GM18907 (cell line): ENCODE data around the gene MAEA.

Experiments used
- ATAC-seq: cut with Tn5 transposase; IDR thresholded peaks from one replicate; pipeline ENCODE4 v1.9.1; 2021; ENCODE audit warnings: mild to moderate bottlenecking, moderate library complexity; ENCODE audit not compliant: unreplicated experiment

Gene MAEA

DNA sequence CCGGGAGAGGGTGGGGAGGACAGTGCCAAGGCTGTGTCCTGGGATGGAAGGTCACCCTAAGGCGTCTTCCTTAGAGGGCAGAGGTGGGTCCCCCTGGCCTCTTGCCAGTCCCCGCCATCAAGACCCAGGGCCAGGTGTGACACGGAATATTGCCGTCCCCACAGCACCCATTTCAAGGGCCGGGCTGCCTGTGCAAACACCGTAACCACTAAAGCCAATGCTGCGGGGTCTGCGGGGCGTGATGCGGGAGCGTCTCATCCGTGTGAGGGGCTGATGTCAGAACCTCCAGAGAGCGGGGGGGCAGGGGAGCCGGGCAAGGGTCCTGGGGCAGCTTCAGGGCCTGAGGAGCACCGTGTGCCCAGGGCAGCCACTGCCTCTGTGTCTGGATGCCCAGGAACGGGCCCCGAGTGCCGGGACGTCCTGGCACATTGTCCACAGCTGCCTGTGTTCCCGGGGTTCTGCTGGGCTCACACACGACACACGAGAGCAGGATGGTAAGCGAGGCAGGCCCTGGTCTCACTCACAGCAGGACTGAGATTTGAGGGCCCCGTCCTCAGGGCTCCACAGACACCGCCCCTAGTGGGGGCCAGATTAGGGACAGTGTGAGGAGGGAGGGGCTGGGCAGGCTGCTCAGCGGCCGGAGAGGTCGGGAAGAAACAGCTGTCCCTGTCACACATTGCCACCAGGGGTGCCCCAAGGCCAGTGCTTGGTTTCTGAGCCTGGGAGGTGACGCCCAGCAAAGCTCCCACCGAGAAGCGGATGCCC is 87.3 kb downstream of the MAEA start:
- no peak for ATAC-seq

DNA sequence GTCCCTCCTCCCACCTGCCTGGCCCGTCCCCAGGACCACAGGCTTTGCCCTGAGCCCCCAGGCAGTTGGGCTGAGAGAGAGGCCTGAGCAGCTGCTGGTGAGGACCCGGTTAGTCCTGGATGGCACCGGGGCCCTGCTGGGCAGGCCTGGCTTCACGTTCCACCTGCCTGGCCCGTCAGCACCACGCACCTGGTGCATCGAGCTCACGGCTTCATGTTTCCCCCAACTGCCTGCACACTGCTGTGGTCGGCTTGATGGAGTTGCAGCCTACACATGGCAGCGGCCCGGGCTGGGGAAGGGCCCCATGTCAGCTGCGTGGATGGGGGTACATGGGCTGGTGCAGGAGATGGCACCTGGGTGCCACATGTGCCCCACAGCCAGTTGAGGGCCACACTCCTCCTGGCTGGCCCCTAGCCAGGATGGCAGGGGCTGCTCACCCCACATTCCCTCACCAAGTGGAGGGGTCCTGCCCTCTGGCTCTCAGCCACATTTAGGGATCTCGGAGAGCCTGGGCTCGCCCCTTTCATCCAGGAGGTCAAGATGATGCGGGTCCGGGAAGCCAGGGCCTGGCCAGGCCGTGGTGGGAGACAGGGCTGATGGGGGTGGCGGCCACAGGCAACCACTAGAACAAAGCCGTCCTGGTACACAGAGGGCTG is 88.0 kb downstream of the MAEA start:
- no peak for ATAC-seq

DNA sequence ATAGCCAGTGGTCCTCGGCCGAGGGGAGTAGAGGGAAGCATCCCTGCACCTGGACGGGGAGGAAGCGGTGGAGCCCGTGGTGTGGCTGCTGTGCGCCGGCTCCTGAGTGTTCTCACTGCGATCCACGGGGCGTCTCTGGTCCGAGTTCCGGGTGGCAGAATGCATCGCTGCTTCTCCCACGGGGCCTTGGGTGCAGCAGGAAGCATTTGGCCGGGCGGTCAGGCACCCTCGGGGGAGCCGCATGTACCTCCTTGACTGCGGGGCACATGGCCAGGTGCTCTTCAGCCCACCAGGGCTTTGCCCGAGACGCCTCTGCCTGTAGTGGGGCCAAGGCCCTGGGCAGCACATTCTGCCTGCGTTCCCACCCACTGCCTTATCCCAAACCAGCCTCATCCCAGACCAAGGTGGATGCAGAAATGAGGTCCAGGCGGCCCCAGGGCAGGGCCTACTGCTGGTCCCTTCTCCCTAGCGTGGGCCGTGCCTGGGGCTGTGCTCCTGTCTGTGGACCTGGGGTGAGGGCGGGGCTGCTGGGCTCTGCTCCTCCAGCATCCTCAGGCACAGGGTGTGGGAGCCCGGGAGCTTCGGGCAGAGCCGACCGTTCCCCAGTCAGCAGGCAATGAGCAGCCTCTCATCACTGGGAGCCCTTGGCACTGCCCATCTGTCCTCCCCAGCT is 89.0 kb downstream of the MAEA start:
- ATAC-seq = no peak

DNA sequence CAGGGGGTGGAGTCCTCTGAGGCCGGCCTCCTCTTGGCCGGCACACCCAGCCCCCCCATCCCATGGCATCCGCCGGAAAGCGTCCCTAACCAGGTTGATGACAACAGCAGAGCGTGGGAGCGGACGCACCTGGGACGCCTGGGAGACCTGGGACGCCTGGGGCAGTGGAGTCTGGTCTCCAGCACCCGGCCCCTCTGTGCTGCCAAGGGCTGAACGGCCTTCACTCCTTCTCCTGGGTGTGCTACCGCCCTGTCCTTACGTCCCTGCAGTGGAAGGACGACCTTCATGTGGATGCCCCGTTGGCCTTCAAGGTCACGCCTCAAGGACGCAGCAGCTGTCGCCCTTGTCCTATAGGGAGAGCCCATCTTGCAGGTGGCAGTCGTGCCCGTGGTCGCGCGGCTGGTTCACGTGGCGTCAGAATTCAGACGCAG is 89.7 kb downstream of the MAEA start:
- ATAC-seq = no peak

DNA sequence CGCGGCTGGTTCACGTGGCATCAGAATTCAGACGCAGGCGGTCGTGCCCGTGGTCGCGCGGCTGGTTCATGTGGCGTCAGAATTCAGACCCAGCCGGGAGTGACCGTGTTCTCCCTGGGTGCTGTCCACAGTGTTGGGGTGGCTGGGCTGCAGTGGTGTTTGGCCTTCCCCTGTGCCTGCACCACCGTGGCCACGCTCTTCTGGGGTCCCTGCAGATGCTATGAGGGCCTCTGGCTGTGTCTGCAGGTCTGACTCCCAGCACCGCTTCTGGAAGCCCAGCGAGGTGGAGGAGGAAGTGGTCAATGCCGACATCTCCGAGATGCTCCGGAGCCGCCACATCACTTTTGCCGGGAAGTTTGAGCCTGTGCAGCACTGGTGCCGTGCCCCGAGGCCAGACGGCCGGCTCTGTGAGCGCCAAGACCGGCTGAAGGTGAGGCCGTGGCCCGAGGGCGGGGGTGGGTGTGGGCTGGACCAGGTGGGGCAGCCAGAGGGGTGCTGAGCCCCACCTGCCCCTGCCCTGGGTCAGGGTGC is 90.2 kb downstream of the MAEA start:
- no peak for ATAC-seq

DNA sequence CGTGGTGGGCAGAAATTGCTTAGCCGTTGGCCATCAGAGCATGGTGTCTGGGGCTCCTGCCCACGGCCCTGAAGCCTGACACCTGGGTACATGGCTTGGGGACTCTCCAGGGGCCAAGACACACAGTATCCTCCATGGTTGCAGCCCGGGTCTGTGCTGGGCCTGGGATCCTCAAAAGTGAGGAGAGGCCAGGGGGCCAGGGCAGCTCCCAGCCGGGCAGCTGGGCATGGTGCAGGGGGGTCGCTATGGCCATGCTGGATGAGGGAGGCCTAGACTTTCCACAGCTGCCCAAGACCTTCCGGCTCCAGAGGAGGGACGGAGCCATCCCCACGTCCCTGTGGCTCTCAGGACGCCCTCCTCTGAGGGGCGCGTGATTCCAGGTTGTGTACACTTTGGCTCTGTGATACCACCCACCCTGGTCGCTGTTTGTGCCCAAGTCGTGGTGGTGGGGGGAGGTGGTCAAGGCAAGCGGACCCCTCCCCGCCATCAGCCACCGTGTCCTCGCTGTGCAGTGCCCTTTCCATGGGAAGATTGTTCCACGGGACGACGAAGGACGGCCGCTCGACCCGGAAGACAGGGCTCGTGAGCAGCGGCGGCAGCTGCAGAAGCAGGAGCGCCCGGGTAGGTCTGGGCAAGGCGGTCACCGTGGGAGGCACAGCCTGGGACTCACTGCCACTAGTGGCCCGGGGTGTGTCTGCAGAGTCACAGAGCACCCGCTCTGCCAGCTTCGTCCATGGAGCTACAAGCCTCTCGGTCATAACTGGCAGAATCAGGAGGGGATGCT is 90.9 kb downstream of the MAEA start:
- no peak for ATAC-seq

DNA sequence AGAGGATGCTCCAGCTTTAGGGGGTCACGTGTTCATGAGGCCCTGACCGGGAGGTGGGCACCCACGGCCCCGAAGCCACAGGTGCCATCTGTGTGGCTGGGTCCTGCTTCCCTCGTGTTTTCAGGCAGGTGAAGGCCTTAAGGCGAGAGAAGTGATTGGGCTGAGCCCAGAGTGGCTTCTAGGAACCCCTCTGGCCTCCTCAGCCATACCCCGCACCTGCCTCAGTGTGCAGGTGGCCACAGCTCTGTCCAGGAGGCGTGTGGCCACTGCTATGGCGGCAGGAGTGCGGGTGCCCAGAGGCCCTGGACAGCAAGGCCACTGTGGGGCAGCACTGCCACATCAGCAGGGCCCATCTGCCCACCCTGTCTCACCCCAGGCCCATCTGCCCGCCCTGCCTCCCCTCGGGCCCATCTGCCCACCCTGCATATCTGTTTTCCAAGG is 91.5 kb downstream of the MAEA start:
- ATAC-seq = no peak

DNA sequence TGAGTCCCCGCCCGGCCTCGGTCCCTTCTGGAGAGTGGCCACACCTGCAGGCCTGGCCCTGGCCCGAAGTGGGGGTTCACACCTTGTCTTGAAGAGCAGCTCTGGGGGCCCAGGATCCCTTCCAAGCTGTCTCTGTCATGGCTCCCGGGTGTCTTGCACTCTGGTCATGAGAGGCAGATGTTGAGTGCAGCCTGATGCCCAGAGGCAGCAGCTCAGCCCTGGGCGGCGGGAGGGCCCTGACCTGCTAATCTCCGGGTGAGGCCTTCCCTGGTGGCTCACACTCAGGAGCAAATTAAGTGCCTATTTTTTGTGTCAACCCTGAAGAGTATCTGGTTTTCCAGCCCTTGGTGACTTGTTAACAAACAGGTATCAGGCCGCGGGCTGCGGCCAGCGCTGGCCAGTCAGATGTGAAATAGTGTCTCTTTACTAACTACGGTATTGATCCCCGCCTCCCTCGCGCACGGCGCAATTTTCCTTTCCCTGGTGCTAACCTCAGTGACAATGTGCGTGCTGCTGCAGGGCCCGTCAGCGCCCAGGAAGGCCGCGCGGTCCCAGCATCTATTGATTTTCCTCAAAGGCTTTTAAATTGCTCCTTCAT is 92.4 kb downstream of the MAEA start:
- ATAC-seq = no peak

DNA sequence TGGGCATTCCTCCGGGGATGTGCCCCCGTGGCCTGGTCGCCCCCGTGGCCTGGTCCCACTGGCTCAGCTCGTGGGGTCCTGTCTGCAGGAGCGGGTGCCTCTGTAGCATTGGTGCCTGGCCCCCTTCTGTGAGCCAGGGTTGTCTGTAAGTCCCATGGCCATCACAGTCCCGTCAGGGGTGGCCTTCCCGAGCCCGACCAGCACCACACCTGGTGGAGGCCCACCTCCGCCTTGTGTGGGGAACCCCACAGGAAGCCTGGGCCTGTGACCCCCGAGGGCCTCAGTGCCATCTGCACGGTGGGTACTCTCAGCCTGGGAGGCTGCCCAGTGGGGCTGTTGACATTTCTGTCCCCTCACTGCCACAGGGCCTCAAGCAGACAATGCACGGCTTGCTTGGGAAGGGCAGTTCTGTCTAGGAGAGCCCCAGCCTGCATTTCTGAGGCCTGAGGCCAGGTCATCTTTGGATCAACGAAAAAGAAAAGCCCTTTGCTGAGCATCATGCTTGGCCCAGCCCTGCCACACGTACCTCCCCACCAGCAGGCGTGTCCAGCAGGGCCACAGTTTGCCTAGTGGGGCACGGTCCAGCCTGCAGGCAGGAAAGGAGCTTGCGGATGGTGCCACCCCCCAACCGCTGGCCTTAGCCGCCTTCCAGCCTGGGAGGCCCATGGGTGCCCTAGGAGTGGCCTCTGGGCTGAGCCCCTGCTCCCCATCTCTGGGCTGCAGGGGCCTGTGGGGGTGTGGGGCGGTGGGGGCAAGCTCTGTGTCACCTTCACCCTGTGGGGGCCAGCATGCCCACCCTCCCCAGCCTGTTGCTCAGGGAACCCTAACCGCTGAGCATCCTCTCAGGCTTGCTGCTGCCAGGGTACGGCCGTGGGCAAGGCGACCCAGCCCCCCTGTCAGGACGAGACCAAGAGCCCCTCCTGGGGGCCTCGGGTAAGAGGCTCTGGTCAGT is 93.4 kb downstream of the MAEA start:
- no peak for ATAC-seq

DNA sequence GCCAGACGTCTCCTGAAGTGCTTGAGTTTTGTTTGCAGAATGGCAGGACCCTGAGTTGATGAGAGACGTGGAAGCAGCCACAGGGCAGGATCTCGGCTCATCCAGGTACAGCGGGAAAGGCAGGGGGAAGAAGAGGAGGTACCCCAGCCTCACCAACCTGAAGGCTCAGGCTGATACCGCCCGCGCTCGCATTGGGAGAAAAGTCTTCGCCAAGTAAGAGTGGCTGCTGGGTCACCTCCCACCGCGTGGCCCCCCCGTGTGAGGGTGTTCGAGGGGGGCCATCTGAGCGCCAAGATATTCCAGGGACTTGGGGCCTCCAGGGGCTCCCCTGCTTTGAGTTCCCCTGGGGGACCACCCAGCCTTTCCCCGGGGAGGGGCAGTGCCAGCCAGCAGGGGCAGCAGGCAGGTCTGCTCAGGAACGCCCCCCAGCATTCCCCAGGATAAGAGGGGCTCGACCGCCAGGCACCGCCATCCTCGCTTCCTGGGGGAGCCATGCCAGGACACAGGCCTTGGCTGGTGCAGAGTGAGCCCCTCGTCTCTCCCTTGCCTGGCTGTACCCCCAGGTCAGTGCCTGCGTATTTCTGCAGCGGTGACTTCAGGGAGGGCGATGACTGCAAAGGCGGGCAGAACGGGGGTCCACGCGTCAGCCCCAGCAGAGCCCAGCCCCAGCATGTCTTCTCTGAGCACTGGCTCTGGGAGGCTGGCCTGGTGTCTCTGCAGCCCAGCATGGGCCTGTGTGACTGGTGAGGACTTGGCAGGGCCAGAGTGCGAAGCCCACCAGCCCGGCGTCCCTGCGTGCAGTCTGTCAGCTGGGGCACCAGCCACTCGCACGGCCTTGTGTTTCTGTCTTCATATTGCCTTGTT is 94.3 kb downstream of the MAEA start:
- ATAC-seq = no peak

DNA sequence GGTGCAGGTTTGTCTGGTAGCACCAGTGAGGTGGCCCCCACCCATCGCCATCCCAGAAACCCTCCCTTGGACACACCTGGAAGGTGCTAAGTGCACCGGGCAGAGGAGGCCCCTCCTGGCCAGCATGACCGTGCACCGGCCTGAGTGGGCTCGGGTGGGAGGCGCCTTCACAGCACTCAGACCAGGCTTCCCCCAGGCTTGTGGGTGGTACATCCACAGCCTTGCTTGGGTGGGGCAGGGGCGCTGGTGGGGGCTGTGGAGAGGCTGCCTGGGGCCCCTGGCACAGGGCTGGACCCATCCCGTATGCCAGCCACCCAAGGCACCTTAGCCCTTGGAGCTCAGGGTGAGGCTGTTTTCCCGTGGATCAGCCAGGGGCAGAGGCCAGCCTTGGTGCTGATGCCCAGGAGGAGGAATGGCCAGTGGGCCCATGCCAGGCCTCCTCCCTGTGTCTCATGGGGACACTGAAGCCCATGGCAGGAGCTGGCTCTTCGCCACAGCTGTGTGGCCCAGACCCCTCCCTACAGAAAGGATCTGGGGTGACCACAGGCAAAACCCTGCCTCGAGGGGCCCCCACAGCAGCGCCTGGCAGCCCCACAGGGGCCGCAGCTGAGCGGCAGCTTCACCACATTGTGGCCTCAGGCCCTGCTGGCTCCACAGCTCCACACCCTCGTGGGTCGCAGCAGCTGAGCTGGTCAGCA is 95.1 kb downstream of the MAEA start:
- ATAC-seq = no peak

DNA sequence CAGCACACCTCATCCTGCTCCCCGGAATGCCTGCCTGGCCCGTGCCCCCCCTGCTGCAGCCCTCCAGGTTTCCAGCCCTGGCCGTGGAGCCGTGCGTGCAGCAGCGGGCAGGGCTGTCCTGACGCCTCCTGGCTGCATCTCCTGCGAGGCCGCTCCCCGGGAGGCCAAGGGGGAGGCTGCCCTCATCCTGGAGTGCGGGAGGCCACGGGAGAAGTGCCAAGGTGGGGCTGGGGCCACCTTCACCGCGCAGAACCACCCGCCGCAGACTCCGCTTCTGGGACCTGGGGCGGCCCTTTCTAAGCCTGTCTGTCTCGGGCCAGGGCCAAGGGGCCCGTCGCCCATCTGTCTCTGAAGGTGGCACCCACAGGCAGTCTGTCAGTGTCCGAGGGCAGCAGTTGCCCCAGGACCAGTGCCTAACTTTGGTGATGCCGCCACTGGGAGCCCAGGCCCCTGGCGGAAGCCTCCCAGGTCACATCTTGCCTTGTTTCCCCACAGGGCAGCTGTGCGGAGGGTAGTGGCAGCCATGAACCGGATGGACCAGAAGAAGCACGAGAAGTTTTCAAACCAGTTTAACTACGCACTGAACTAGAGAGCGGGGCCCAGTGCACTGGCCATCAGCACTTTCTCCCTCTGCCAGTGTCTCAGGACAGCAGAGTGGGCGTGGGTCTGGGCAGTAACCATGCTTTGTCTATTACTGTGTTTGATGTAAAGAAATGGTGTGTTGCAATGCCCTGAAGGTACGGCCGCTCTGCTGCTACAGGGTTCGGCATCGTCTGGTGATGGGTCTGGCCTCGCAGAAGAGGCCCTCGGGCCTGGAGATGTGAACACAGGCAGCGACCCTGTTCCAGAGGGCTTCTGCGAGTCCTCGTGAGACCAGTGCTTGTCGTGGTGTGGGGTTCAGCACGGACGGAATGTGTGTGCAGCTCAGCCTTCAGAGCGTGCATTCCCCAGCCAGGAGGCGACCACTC is 96.0 kb downstream of the MAEA start:
- ATAC-seq = no peak
